ENCODE data around the gene MAGI1.

The MAGI1 gene

DNA sequence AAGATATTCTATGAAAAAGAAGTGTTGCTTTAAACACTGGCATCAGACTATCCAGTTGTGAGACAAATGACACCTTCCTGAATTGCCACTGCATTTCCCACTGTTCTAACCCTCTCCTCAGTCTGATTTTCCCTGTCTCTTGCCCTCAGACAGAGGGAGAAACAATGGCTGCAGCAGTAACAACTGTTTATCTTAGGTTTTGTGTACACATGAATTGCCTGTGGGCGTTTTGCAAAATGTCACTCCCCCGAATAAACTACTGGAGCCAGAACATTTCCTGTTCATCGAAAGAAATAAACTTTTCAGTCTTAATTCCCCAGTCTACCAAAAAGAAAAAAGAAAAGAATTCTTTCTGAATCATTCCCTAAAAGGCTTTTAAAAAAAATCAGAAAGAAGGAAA lies 155.1 kb downstream of the MAGI1 start:
- no peak for TF ChIP-seq CTCF (IDR thresholded peaks at IDR 0.05)
- no peak for DNase-seq
- H3K36me3 ChIP-seq, result no peaks in the 10 kb centered on the region
- H3K4me3 ChIP-seq, result no peak overlapping the region
- intact Hi-C loops (cut with DNase I; ENCODE audit: low total_unique reads), result no loop called here
- no peaks in the 10 kb centered on the region for H3K9me3 ChIP-seq
- H3K27ac ChIP-seq, result peak overlapping the region; percentile 18 to 20
- H3K27me3 ChIP-seq, result no peaks in the 10 kb centered on the region
- H3K4me1 ChIP-seq, result peaks cover 0 to 57% (median under 1%) of the 10 kb centered on the region in 4 donors

DNA sequence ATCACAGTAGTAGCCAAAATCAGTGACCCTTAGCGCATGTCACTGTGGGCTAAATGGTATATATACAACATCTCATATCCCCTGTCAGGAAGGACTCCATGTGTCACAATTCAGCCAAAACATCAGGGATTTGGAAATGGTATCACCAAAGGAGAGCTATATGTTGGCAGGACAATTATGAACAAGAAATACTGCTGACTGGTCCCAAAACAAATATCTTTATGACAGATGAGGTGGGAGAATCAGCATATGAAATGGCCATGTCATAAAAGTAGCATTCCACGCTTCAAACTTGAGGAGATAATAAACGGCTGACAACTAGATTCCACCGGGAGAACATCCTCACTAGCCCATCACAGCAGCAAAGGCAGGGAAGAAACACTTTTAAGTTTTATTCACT lies 158.4 kb downstream of the MAGI1 start:
- no peak for DNase-seq

DNA sequence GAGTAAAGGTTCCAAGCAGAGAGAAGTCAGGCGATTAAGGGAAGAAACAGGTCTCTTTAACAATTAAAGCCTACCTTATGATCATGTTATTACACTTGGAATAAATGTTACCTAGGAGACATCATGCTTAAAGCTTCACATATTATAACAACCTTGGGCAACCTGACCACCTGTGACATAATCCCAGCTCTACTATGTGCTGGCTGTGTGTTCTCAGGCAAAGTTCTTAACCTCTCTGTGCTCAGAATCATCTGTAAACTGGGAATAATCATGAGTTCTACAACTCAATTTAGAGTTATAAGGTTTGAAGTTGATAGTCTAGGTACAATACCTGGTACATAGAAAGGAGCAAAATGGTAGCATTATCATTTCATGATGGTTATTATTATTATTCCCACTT lies 159.3 kb downstream of the MAGI1 start:
- no peak for DNase-seq
- H3K27ac ChIP-seq, result no peak overlapping the region
- H3K9me3 ChIP-seq, result no peaks in the 10 kb centered on the region
- peaks cover 0 to 33% (median 0%) of the 10 kb centered on the region in 4 donors for H3K4me1 ChIP-seq
- H3K36me3 ChIP-seq, result no peaks in the 10 kb centered on the region
- intact Hi-C loops (cut with DNase I; ENCODE audit: low total_unique reads), result no loop called here
- no peak for TF ChIP-seq CTCF (IDR thresholded peaks at IDR 0.05)
- H3K4me3 ChIP-seq, result no peak overlapping the region
- no peaks in the 10 kb centered on the region for H3K27me3 ChIP-seq

More for the DNA sequence above, 158.4 kb downstream of the MAGI1 start:
- intact Hi-C loops (cut with DNase I; ENCODE audit: low total_unique reads), result no loop called here
- Histone ChIP-seq H3K4me1 (peaks cover 0 to 33% (median 0%) of the 10 kb centered on the region in 4 donors), H3K9me3 (no peaks in the 10 kb centered on the region), H3K36me3 (no peaks in the 10 kb centered on the region), H3K27ac (no peak overlapping the region), H3K27me3 (no peaks in the 10 kb centered on the region), H3K4me3 (no peak overlapping the region)
- TF ChIP-seq CTCF (IDR thresholded peaks at IDR 0.05), result no peak

GRCh38 chr3:65878831-65879230 lies 159.9 kb downstream of the MAGI1 start:
- no peak for TF ChIP-seq CTCF (IDR thresholded peaks at IDR 0.05)
- Histone ChIP-seq H3K9me3 (no peaks in the 10 kb centered on the region), H3K4me3 (no peak overlapping the region), H3K36me3 (no peaks in the 10 kb centered on the region), H3K27ac (no peak overlapping the region), H3K4me1 (peaks cover 0 to 28% (median 0%) of the 10 kb centered on the region in 4 donors), H3K27me3 (no peaks in the 10 kb centered on the region)
- intact Hi-C loops (cut with DNase I; ENCODE audit: low total_unique reads), result no loop called here
- no peak for DNase-seq

GRCh38 chr3:65877160-65877559 lies 161.6 kb downstream of the MAGI1 start:
- intact Hi-C loops (cut with DNase I; ENCODE audit: low total_unique reads), result no loop called here
- Histone ChIP-seq H3K27me3 (no peaks in the 10 kb centered on the region), H3K9me3 (no peaks in the 10 kb centered on the region), H3K36me3 (no peaks in the 10 kb centered on the region), H3K4me3 (no peak overlapping the region), H3K27ac (no peak overlapping the region), H3K4me1 (peaks cover 0 to 12% (median 2%) of the 10 kb centered on the region in 4 donors)
- no peak for TF ChIP-seq CTCF (IDR thresholded peaks at IDR 0.05)
- DNase-seq, result no peak

- Histone ChIP-seq H3K4me1 (peaks cover 0 to 10% (median 4%) of the 10 kb centered on the region in 4 donors), H3K9me3 (no peaks in the 10 kb centered on the region), H3K36me3 (no peaks in the 10 kb centered on the region), H3K27ac (no peak overlapping the region), H3K27me3 (no peaks in the 10 kb centered on the region), H3K4me3 (no peak overlapping the region)
- intact Hi-C loops (cut with DNase I; ENCODE audit: low total_unique reads), result no loop called here
- DNase-seq, result no peak
- no peak for TF ChIP-seq CTCF (IDR thresholded peaks at IDR 0.05)
Observed at GRCh38 chr3:65876028-65876420, 162.7 kb downstream of the MAGI1 start.

Data from tibial artery (tissue), 4 donors.